OCI-LY3 (cell line): ENCODE results near the gene NOC4L.

Experiments
- H2AFZ ChIP-seq: fragments of 200-600, 300-600 bp; shearing (Covaris generic); 2 replicates; pipeline ENCODE4 v1.6.0; 2014; ENCODE audit warnings: antibody characterized with exemption, low read depth, low read length
- H3K27ac ChIP-seq: fragments of 200-600, 300-600 bp; sonication (generic); 2 replicates; pipeline ENCODE4 v1.5.1; 2014; ENCODE audit warnings: mild to moderate bottlenecking, low read length, moderate library complexity, mixed read lengths
- H3K27me3 ChIP-seq: fragments of 200-600, 300-600 bp; sonication (generic); 2 replicates; pipeline ENCODE4 v1.6.1; 2014; ENCODE audit warnings: low read depth, low read length, mixed read lengths
- H3K36me3 ChIP-seq: fragments of 200-600, 300-600 bp; sonication (generic); replicated peaks from 2 replicates; pipeline ENCODE3; 2014; ENCODE audit warnings: low read depth, low read length, mixed read lengths
- H3K4me1 ChIP-seq: fragments of 300-600, 200-600 bp; sonication (generic); 2 replicates; pipeline ENCODE4 v1.6.1; 2014; ENCODE audit warnings: low read length, mixed read lengths
- H3K4me2 ChIP-seq: fragments of 200-600, 300-600 bp; sonication (generic); 2 replicates; pipeline ENCODE4 v1.6.1; 2014; ENCODE audit warnings: low read length, mixed read lengths
- H3K4me3 ChIP-seq: fragments of 300-600, 200-600 bp; sonication (generic); 2 replicates; pipeline ENCODE4 v1.5.1; 2014; ENCODE audit warnings: antibody characterized with exemption, mild to moderate bottlenecking, low read length, moderate library complexity
- H3K79me2 ChIP-seq: fragments of 300-600, 200-600 bp; shearing (Covaris generic); 2 replicates; pipeline ENCODE4 v1.6.1; 2014; ENCODE audit warnings: mild to moderate bottlenecking, low read length, mixed read lengths
- H3K9ac ChIP-seq: fragments of 300-600, 200-600 bp; shearing (Covaris generic); 2 replicates; pipeline ENCODE4 v1.6.0; 2014; ENCODE audit warnings: mild to moderate bottlenecking, low read length, moderate library complexity
- H3K9me3 ChIP-seq: fragments of 200-600, 300-600 bp; shearing (Covaris generic); 2 replicates; pipeline ENCODE4 v1.6.1; 2014; ENCODE audit warnings: low read length, mixed read lengths; ENCODE audit not compliant: insufficient read depth
- H4K20me1 ChIP-seq: fragments of 200-600, 300-600 bp; sonication (generic); 2 replicates; pipeline ENCODE4 v1.6.1; 2016; ENCODE audit warnings: low read length, mixed read lengths; ENCODE audit not compliant: insufficient read depth
- EZH2phosphoT487 ChIP-seq: fragments of 200-600 bp; shearing (Covaris generic); IDR thresholded peaks from 2 replicates; pipeline ENCODE4 v1.6.1; 2018; ENCODE audit warnings: antibody characterized with exemption, mixed run types, low read depth
- TF ChIP-seq, protein P1 (sequence below): fragments of 200-600, 300-600 bp; sonication (generic); IDR thresholded peaks from 2 replicates; pipeline ENCODE4 v1.5.1; 2014; ENCODE audit warnings: antibody characterized with exemption, low read length, low read depth

NOC4L gene

DNA sequence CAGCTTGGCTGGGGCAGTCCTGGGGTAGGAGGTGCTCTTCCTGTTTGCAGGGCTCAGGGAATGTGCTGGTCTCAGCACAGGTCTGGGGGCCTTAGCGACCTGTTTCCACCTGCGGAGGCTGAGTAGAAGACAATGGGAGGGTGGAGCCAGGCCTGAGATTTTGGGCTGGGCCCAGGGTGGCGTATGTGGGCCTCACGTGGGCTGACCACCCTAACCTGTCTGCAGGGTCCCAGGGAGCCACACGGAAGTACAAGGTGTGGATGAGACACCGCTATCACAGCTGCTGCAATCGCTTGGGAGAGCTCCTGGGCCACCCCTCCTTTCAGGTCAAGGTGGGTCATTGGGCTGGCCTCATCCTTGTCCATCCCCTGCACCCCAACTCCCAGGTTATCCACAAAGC is 1.1 kb downstream of the NOC4L start:
- H3K9me3 ChIP-seq: no peaks in the 10 kb centered on the region
- no peak overlapping the region for H3K27ac ChIP-seq
- H3K36me3 ChIP-seq: peaks cover 33% of the 10 kb centered on the region
- H3K79me2 ChIP-seq: peaks cover 69% of the 10 kb centered on the region
- TF ChIP-seq, protein P1, sequence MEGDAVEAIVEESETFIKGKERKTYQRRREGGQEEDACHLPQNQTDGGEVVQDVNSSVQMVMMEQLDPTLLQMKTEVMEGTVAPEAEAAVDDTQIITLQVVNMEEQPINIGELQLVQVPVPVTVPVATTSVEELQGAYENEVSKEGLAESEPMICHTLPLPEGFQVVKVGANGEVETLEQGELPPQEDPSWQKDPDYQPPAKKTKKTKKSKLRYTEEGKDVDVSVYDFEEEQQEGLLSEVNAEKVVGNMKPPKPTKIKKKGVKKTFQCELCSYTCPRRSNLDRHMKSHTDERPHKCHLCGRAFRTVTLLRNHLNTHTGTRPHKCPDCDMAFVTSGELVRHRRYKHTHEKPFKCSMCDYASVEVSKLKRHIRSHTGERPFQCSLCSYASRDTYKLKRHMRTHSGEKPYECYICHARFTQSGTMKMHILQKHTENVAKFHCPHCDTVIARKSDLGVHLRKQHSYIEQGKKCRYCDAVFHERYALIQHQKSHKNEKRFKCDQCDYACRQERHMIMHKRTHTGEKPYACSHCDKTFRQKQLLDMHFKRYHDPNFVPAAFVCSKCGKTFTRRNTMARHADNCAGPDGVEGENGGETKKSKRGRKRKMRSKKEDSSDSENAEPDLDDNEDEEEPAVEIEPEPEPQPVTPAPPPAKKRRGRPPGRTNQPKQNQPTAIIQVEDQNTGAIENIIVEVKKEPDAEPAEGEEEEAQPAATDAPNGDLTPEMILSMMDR: no peak
- TF ChIP-seq EZH2phosphoT487: no peak
- peak overlapping the region; percentile 90; the same call in 1 of the 2 replicates for H3K9ac ChIP-seq
- H3K4me1 ChIP-seq: peaks cover 16% of the 10 kb centered on the region
- H2AFZ ChIP-seq: no peak overlapping the region
- H4K20me1 ChIP-seq: no peaks in the 10 kb centered on the region
- H3K27me3 ChIP-seq: no peaks in the 10 kb centered on the region
- H3K4me2 ChIP-seq: peak overlapping the region; percentile 71
- peak overlapping the region; percentile 100 for H3K4me3 ChIP-seq

DNA sequence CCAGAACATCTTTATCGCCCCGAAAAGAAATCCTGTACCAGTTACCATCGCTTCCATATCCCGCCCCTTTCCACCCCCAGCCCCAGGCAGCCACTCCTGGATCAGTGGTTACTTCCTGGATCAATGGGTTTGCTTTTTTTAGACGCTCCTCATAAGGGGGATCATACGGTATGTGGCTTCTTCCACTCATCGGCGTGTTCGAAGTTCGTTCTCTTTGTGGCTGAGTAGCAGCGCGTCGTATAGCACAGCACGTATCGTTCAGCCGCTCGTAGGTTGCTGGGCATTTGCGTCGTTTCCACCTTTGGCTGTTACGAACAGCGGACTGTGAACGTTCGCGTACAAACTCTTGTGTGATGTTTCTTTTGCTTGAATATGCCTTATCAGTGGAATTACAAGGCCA is 1.8 kb downstream of the NOC4L start:
- no peaks in the 10 kb centered on the region for H4K20me1 ChIP-seq
- H3K4me1 ChIP-seq: peaks cover 16% of the 10 kb centered on the region
- H3K4me2 ChIP-seq: no peak overlapping the region
- no peak overlapping the region for H2AFZ ChIP-seq
- TF ChIP-seq EZH2phosphoT487: no peak
- no peak overlapping the region for H3K27ac ChIP-seq
- H3K27me3 ChIP-seq: no peaks in the 10 kb centered on the region
- peaks cover 26% of the 10 kb centered on the region for H3K36me3 ChIP-seq
- no peaks in the 10 kb centered on the region for H3K9me3 ChIP-seq
- peaks cover 69% of the 10 kb centered on the region for H3K79me2 ChIP-seq
- no peak overlapping the region for H3K9ac ChIP-seq
- no peak overlapping the region for H3K4me3 ChIP-seq

DNA sequence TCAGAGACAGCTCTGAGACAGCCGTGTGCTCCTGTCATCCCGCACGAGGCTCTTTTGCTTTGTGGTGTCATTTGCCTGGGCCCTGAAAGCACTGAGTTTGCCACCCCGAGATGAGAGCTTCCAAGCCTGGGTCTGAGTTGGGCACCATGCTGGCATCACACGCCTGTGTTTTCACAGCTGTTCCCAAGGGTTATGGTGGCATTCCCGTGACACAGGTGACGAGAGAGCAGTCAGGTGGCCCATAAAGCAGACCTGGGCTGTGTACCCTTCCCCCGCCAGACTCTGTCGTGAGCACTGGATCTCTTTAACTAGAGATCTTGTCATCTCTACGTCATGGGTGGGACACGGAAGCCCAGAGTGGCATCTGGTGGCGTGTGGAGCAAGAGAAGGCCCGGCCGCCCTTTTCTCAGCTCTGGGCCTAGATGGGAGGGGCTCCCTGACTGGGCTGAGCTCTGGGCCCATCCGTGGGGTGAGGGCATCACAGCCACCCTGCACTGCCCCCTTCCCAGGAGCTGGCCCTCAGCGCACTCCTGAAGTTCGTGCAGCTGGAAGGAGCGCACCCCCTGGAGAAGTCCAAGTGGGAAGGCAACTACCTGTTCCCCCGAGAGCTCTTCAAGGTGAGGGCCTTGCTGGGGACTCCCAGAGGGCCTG is 2.6 kb downstream of the NOC4L start:
- H4K20me1 ChIP-seq: no peaks in the 10 kb centered on the region
- TF ChIP-seq, protein P1: no peak
- no peak for TF ChIP-seq EZH2phosphoT487
- H2AFZ ChIP-seq: no peak overlapping the region
- no peaks in the 10 kb centered on the region for H3K9me3 ChIP-seq
- H3K4me2 ChIP-seq: no peak overlapping the region
- H3K27ac ChIP-seq: no peak overlapping the region
- H3K9ac ChIP-seq: no peak overlapping the region
- H3K27me3 ChIP-seq: no peaks in the 10 kb centered on the region
- peaks cover 65% of the 10 kb centered on the region for H3K79me2 ChIP-seq
- H3K36me3 ChIP-seq: peaks cover 19% of the 10 kb centered on the region
- no peak overlapping the region for H3K4me3 ChIP-seq
- H3K4me1 ChIP-seq: peaks cover 16% of the 10 kb centered on the region

DNA sequence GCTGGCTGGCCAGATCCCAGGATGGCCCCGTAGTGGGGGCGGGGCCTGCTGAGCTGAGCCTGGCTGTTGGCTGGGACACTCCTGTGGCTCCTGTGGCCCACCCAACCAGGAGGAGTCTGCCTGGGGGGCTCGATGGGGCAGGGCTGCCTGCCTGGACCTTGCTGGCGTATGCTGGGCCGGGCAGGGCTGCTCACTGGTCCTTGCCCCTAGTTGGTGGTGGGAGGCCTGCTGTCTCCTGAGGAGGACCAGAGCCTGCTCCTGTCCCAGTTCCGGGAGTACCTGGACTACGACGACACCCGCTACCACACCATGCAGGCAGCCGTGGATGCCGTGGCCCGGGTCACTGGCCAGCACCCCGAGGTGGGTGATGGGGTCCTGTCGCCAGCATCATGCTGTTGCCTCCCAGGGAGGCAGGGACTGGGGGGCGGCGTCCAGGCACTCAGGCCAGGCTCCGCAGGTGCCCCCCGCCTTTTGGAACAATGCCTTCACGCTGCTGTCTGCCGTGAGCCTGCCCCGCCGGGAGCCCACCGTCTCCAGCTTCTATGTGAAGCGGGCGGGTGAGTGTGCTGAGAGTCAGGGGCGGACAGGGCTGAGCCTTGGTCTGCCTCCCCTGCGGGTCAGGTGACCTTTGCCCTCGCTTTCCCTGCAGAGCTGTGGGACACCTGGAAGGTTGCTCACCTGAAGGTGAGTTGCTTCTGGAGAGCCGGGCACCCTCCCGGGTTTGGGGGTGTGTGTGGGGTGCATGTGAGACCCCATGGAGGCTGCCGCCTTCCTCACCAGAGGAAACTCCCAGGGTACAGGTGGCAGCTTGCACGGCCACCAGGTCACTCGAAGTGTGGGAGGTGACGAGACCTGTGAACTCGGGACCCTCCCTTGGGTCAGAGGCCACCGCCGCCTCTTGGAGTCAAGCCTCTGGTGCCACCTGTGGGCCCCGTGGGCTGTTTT is 3.4 kb downstream of the NOC4L start:
- TF ChIP-seq, protein P1: no peak
- no peak for TF ChIP-seq EZH2phosphoT487
- Histone ChIP-seq H3K4me2 (no peak overlapping the region), H3K27me3 (no peaks in the 10 kb centered on the region), H3K4me1 (peaks cover 14% of the 10 kb centered on the region), H4K20me1 (no peaks in the 10 kb centered on the region), H3K9ac (no peak overlapping the region), H3K9me3 (no peaks in the 10 kb centered on the region), H3K4me3 (no peak overlapping the region), H2AFZ (no peak overlapping the region), H3K36me3 (peaks cover 12% of the 10 kb centered on the region), H3K27ac (no peak overlapping the region), H3K79me2 (peaks cover 57% of the 10 kb centered on the region)
